Prostate gland (tissue), 2 donors: ENCODE data around the gene CRLF1. TPM values are rescaled to one million over a fixed set of nuclear protein-coding genes. Genes with fewer than 3 reads are reported as not detected.

Source experiments
- DNase-seq: peaks from one replicate; pipeline ENCODE4 v3.0.0-alpha.2; 2019; ENCODE audit warnings: low spot score
- H3K27ac ChIP-seq, 2 donors: fragments of 200-600 bp; sonication (generic); 2 replicates each; pipeline ENCODE4 v1.5.1; 2017 to 2019
- H3K27me3 ChIP-seq: fragments of 200-600 bp; sonication (generic); replicated peaks from 2 replicates; pipeline ENCODE4 v1.5.1; 2019; ENCODE audit not compliant: insufficient read depth
- H3K36me3 ChIP-seq, 2 donors: fragments of 200-600 bp; sonication (generic); 1 replicate in 1 of 2; 2 replicates in 1 of 2; pipeline versions ENCODE4 v1.5.1 to v1.8.1; 2017 to 2019
- H3K4me1 ChIP-seq: fragments of 200-600 bp; sonication (generic); replicated peaks from 2 replicates; pipeline ENCODE4 v1.5.1; 2019
- H3K4me3 ChIP-seq, 2 donors: fragments of 200-600 bp; sonication (generic); 2 replicates each; pipeline ENCODE4 v1.5.1; 2017 to 2019
- H3K9me3 ChIP-seq: fragments of 200-600 bp; sonication (generic); 2 replicates; pipeline ENCODE4 v1.5.1; 2017
- POLR2A ChIP-seq: fragments of 450-650 bp; IDR thresholded peaks from one replicate; pipeline ENCODE4 v1.6.1; 2016; ENCODE audit warnings: antibody characterized with exemption, mild to moderate bottlenecking
- POLR2AphosphoS5 ChIP-seq: sonication (generic); formaldehyde crosslinking; IDR thresholded peaks from one replicate; pipeline ENCODE4 v1.6.1; 2017; ENCODE audit warnings: antibody characterized with exemption
- WGBS: methylation state at CpG from one replicate; pipeline ENCODE4 v1.1.5; 2018; 5-methylcytosine and 5-hydroxymethylcytosine counted together
- intact Hi-C: fragments of 100-400 bp; cut with DNase I; formaldehyde crosslinking; loops from one replicate; pipeline ENCODE4 v1.14.2; 2022
- total RNA-seq, 2 donors: library from RNA; depleted of rRNA; stranded (reverse); fragments of >200 nt; gene quantifications; one replicate each; pipeline ENCODE4 v1.1.0, GENCODE V29; 2016
- TF ChIP-seq, protein P1 (sequence below), 4 experiments: fragments of 200-600 bp in 2 of 4; fragments of 450-650 bp in 2 of 4; sonication (generic) in 2 of 4; IDR thresholded peaks; 1 replicate in 3 of 4; 2 replicates in 1 of 4; pipeline ENCODE4 v1.5.1; 2016 to 2019; ENCODE audit warnings: antibody characterized with exemption in 4 of 4, mild to moderate bottlenecking in 2 of 4, moderate library complexity in 2 of 4

CRLF1 gene
- total RNA-seq, 2 donors from 2014 or later, result 2.6 to 12.6 TPM

DNA sequence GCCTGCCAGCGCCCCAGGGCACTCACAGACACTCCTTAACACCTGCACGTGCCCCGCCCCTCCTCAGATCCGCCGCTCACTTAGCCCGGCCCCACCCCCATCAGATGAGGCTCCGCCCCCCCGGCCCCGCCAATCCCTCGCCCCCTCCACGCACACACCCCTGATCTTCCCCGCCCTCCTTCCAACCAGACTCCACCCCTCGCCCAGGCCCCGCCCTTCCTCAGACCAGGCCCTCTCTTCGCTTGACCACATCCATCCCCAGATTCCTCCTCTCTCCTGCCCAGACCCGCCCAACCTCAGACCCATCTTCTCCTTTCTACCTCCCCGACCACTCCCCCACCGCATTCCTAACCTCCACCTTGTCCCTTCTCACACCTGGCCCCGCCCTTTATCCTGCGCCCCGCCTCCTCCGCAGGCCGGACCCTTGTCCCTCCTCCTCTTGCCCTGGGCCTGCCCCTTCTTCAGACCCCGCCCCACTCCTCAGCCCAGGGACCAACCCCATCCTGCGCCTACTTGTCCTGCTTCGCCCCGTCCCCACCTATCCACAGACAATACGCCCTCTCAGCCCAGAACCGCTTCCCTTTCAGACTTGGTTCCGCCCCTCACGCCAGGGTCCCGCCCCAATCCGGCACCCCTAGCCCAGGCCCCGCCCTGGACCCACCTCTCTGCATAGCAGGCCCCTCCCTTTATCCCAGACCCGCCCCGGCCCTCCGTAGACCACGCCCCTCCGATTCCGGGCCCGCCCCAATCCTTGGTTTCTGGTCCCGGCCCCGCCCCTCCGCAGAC is 29.8 kb upstream of the CRLF1 start:
- intact Hi-C loops, result no loop called here
- WGBS, result 4% methylated on average over 41 of the region's 44 CpGs
- no peaks in the 10 kb centered on the region for H3K27me3 ChIP-seq

DNA sequence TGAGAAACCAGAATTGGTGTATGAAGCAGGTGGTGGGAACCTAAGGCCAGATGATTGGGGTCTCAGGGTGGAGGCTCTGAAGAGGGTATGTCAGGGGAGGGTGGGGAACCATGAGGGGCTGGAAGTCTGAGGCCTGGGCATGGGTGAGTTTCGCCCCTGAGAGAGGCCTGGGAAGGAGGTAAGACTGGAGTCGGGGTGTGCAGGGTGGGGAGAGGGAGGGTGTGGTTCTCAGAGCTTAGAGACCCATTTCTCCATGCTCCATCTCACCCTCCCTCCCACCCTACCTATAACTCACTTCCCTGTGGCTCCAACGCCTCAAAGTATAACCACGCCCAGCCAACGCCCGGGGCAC is 29.2 kb upstream of the CRLF1 start:
- no peaks in the 10 kb centered on the region for H3K36me3 ChIP-seq
- H3K4me1 ChIP-seq, result peaks cover 3% of the 10 kb centered on the region
- H3K27me3 ChIP-seq, result no peaks in the 10 kb centered on the region
- H3K27ac ChIP-seq, result peak overlapping the region in 1 of 2 donors; percentile 81
- TF ChIP-seq POLR2A (no peak), POLR2AphosphoS5 (no peak)
- TF ChIP-seq, protein P1, sequence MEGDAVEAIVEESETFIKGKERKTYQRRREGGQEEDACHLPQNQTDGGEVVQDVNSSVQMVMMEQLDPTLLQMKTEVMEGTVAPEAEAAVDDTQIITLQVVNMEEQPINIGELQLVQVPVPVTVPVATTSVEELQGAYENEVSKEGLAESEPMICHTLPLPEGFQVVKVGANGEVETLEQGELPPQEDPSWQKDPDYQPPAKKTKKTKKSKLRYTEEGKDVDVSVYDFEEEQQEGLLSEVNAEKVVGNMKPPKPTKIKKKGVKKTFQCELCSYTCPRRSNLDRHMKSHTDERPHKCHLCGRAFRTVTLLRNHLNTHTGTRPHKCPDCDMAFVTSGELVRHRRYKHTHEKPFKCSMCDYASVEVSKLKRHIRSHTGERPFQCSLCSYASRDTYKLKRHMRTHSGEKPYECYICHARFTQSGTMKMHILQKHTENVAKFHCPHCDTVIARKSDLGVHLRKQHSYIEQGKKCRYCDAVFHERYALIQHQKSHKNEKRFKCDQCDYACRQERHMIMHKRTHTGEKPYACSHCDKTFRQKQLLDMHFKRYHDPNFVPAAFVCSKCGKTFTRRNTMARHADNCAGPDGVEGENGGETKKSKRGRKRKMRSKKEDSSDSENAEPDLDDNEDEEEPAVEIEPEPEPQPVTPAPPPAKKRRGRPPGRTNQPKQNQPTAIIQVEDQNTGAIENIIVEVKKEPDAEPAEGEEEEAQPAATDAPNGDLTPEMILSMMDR (IDR thresholded peaks at IDR 0.05), result no peak
- intact Hi-C loops, result no loop called here
- no peak for DNase-seq
- H3K4me3 ChIP-seq, result peak overlapping the region in 1 of 2 donors; percentile 70
- no peaks in the 10 kb centered on the region for H3K9me3 ChIP-seq
- 14% methylated on average over 6 of the region's 6 CpGs for WGBS

More for the DNA sequence above, 29.8 kb upstream of the CRLF1 start:
- H3K4me3 ChIP-seq, result peak overlapping the region; percentile 70 to 88
- TF ChIP-seq, protein P1 (IDR thresholded peaks at IDR 0.05), result no peak
- TF ChIP-seq POLR2A (no peak), POLR2AphosphoS5 (peak; percentile 70)
- H3K9me3 ChIP-seq, result no peaks in the 10 kb centered on the region
- H3K27ac ChIP-seq, result peak overlapping the region; percentile 81 to 88
- no peaks in the 10 kb centered on the region for H3K36me3 ChIP-seq
- H3K4me1 ChIP-seq, result peaks cover 3% of the 10 kb centered on the region
- DNase-seq, result peak; percentile 98

DNA sequence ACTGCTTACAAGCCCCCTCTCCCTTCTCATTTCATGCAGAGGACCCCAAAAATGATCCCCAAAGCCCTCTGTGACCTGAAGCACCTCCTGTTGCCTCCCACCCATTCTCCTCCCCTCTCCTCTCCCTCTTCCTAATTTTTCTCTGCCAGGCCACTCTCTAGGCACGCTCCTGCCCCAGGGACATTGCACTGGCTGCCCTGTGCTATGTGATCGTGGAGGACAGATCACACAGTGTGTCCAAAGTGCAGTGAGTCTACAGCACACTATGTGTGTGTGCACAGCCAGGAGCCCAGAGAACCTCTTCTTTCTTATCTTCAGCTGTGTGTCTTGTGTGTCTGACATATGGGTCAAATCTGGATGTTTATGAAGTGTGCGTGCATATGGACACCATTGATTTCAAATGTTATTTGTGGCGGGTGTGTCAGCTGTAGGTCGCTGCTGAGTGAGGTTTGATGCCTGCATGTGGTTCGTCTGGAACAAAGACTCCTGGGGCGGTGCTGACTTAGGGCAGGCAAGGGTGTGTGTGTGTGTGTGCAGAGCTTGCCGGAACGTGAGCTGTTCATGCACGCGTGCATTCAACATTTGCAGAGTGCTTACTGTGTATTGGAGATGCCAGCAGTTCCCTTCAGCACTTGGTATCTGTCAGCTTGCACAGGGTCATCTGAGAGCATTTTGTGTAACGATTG is 28.2 kb upstream of the CRLF1 start:
- intact Hi-C loops, result no loop called here
- Histone ChIP-seq H3K4me3 (no peak overlapping the region), H3K36me3 (no peaks in the 10 kb centered on the region), H3K27ac (no peak overlapping the region), H3K27me3 (no peaks in the 10 kb centered on the region), H3K9me3 (no peaks in the 10 kb centered on the region), H3K4me1 (peaks cover 3% of the 10 kb centered on the region)
- no peak for DNase-seq
- TF ChIP-seq POLR2A (no peak), POLR2AphosphoS5 (no peak)
- TF ChIP-seq, protein P1 (IDR thresholded peaks at IDR 0.05), result no peak
- WGBS, result 43% methylated on average over 12 of the region's 12 CpGs

DNA sequence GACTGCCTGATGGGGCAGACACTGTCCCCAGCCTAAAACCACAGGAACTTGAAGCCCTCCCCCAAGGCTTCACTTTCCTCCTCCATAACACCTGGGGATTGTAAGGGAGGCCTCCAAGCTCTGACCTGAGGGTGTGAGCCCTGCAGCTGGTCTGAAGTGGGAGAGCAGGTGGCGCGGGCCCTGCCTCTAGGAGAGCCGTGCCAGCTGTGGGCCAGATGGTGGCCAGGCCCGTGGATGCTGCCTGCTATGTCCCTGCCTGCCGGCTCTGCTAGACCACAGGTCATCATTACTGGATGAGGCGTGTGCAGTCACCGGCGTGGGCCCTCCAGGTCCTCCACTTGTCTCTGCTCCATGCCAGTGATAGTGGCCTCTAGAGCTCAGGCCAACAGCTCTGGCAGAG is 26.7 kb upstream of the CRLF1 start:
- Histone ChIP-seq H3K27ac (no peak overlapping the region), H3K9me3 (no peaks in the 10 kb centered on the region)

More for the DNA sequence above, 26.7 kb upstream of the CRLF1 start:
- peaks cover 3% of the 10 kb centered on the region for H3K4me1 ChIP-seq
- intact Hi-C loops, result no loop called here
- H3K27me3 ChIP-seq, result no peaks in the 10 kb centered on the region
- no peak for TF ChIP-seq POLR2A
- TF ChIP-seq, protein P1 (IDR thresholded peaks at IDR 0.05), result no peak
- TF ChIP-seq POLR2AphosphoS5, result no peak
- 82% methylated on average over 8 of the region's 8 CpGs for WGBS
- no peak overlapping the region for H3K4me3 ChIP-seq
- H3K36me3 ChIP-seq, result no peaks in the 10 kb centered on the region
- no peak for DNase-seq
